NCI-H1048 (cell line): ENCODE results near the gene SRGAP2B.
"Not testable (repeated sequence)": the region's sequence is repeated elsewhere in the genome, so short reads cannot be mapped to it uniquely, and the experiment has no call there.

Source experiments
- DNase-seq: peaks from one replicate; lab custom pipeline; 2025; lab: John Stamatoyannopoulos, UW

Gene SRGAP2B

DNA sequence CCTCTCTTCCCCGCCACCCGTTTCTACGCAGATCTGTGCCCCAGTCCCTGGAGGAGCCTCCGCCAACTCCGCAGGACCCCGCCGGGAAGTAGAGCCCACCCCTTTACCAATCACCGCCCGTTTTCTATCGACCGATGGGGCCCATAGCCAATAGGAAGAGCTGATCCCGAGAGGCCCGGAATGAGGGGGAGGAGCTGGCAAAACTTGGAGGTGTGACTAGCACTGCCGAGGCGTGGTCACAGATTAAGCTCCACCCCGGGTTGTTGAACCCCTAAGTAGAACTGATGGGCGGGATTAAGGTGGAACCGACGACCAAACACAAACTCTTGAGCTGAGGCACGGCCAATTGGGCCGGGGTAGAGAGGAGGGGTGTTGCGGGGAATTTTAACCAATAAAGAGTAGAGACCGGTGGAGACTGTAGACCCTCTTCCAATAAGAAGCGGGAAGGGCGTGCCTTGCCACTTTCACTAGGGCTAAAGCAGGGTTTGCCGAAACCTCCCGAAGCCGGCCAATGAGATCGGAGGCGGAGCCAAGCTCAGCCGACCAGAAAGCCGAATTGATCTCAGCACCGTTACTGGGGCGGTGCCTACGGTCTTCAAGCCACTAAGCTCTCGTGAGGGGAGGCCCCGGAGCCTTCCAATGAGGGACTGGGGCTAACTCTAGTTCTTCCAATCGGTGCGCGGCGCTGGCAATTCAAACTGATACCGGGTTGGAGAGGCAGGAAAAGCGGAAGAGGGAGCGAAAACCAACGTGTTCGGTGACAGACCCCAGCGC lies at the start of gene SRGAP2B, which contains the start of gene FAM72D:
Gene SRGAP2B (minus strand): TSS at position 45 of the 774 bp plus-strand sequence. CDS start 2,427 bp downstream, outside the sequence.
Gene FAM72D (plus strand): TSS at position 691 of the 774 bp plus-strand sequence. CDS start 874 bp downstream, outside the sequence.
- DNase-seq: not testable (repeated sequence)

DNA sequence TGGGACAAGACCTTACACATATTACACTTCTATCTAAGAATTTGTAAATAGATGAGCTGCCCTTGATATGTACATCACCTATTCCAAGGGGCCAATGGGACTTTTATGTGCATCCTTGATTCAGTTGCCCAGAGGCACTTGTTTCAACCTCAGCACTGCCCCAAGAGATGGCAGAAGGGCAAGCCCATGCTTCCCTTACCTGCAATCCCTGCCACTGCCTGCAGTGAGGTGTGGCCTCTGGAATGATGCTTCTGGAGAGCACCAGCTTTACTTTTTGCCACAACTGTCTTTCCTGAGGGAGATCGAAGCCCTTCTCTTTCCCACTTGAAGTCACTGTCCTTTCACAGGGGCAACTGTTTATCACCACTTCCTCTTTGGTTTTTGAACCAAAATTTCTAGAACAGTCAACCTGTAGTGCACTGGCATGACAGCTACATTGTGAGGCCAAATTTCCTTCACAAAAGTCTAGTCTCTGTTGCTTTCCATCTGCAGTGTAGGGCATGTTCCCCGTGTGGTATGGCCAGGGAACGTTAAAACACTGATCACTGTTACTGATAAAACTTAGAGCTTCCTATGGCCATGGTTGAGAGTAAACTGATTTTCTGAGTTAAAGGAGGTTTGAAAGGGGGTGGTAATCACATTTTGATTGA lies 49.3 kb upstream of the SRGAP2B start:
- not testable (repeated sequence) for DNase-seq

- not testable (repeated sequence) for DNase-seq
Observed at GRCh38 chr1:145140549-145140948, 45.4 kb upstream of the SRGAP2B start.

DNA sequence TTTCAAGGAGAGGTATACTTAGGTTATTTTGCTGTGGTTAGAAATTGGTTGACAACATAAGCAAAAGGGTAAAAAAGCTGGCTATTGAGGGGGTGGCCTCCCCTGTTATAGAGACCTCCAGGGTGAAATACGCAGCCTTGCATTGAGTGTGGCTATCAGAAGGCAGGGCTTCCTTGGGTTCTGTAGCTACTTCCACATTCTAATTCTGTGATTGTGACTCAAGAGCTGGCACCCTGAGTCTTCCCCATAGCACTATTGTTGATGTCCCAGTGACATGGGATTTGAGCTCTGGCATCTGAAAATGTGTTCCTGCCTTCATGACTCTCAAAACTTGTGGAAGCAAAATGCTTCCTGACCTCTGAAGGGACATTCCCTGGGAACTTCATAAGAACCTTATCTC lies 39.3 kb upstream of the SRGAP2B start:
- not testable (repeated sequence) for DNase-seq

- DNase-seq: not testable (repeated sequence)
Observed at GRCh38 chr1:145128697-145129469, 33.8 kb upstream of the SRGAP2B start.

GRCh38 chr1:145127144-145127543 lies 32.0 kb upstream of the SRGAP2B start:
- DNase-seq: not testable (repeated sequence)

- not testable (repeated sequence) for DNase-seq
Observed at GRCh38 chr1:145125112-145125511, 30.0 kb upstream of the SRGAP2B start.

DNA sequence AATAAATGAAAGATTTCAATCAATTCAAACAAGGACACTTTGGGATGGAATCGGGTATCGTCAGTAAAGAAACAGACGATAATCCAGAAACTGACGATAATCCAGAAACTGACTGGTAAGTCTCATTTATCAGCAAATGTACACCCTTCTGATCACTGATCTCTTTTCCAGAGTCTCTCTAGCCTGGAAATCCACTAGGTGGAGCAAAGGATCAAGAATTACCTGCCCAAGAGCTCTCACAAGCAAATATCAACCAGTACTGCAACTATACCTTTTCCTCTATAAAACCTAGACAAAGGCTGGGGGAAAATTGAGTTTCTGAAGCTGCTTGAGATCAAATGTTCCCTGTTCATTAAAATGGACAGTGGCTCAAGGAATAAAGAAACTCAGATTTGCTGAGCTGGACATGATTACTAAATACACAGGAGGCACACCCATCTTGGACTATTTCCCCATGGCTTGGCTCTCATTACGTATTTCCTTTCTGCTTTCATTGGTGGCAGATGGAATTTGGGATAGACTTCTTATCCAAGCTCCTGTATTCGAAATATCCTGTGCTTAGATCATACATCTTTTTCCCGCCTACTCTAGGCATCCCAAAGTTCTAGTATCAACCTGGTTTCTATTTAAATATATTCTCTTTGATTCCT lies 29.0 kb upstream of the SRGAP2B start:
- DNase-seq: not testable (repeated sequence)

DNA sequence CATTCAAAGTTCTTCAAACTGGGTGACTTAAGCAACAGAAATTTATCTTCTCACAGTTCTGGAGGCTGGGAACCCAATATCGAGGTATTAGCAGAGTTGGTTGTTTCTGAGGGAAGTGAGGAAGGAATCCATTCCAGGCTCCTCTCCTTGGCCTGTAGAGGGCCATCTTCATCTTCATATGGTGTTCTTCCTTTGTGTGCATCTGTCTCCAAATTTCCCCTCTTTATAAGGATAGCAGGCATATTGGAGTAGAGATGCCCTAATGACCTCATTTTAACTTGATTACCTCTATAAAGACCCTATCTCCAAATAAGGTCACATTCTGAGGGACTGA lies 27.9 kb upstream of the SRGAP2B start:
- not testable (repeated sequence) for DNase-seq

DNA sequence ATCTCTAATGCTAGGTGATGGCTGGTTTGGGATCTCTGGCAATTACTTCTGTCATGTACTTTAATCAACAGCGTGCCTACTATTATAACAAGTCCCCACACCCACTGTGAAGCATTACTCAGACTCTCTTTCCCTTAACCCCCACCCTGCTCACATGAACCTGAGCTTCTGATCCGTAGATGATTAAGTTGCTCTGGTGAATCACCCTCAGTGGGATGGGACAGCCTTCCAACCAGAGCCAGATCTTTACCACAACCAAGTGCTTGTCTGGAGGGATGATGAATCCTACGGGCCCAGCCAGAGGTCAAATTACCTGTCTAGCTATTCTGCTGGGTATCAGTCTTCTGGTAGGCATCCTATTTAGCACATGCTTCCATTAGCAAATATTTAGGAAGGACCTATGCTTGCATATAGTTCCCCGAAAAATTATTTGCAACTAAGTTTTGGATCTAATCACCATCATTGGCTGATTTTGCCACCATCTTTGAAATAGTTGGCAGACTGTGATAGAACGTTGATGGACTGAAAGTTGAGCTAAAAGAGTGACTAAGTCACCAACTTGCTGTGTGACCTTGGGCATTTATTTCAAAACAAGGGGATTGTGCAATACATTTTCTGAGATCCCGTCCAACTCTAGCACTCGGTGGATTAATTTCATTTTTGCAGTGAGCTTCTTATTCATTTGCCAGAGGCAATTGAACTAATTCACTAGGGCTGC lies 27.4 kb upstream of the SRGAP2B start:
- DNase-seq: not testable (repeated sequence)

- DNase-seq: not testable (repeated sequence)
Observed at GRCh38 chr1:145119842-145120241, 24.7 kb upstream of the SRGAP2B start.

DNA sequence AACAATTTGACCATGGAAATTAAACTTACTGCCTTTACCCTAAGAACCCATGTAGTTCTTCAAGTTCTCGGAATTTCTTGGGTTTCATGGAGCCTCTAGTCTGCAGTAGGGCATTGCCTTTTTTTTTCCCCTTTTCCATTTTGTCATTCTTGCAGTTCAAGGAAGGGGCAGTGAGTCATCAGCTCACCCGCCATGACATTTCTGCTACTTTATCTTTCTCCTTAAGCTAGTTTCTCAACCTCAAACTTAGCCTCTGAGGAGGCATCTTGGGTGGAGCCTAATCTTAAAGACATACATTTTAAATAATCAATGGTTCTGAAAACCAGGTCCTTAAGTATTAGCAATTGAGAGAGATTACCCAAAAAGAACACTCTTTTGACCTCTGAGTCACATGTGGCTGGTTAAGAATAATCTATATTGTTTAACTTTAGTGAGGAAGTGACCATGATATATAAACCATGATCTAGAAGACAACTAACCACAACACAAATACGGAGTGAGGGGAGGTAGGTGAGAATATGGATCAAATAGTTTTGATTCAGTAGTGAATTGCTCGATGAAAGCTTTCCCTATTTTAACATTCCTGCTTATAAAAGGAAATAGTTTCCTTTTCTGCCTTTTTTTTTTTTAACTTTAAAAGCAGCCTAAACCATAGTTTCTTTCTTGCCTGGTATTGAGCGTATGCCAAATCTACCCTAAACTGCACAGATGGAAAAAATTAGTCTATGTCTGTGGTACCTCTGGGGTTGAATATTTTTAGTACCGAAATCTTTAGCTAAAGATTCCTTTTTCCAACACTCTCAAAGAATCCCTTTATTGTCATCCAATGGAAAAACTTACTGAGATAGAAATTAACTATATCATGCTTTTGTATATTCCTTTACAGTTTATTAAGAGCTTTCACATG lies 20.7 kb upstream of the SRGAP2B start:
- not testable (repeated sequence) for DNase-seq

- not testable (repeated sequence) for DNase-seq
Observed at GRCh38 chr1:145114560-145115057, 19.5 kb upstream of the SRGAP2B start.

DNA sequence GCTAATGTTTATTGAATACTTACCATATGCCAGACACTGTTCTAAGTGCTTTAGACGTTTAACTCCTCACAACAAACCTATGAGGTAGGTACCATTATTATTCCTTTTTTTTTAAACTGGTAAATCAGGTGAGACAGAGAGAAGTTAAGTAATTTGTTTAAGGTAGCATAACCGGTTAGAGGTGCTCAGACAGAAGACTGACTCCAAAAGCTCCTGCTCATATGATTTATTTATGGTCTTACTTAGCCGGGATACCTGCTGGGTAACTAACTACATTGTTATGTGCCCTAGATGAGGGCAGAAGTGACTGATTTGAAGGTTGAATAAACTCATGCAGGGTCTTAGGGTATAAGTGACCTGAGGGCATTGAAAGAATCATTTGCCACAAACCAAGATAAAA lies 17.6 kb upstream of the SRGAP2B start:
- not testable (repeated sequence) for DNase-seq

GRCh38 chr1:145111674-145112073 lies 16.5 kb upstream of the SRGAP2B start:
- DNase-seq: not testable (repeated sequence)

DNA sequence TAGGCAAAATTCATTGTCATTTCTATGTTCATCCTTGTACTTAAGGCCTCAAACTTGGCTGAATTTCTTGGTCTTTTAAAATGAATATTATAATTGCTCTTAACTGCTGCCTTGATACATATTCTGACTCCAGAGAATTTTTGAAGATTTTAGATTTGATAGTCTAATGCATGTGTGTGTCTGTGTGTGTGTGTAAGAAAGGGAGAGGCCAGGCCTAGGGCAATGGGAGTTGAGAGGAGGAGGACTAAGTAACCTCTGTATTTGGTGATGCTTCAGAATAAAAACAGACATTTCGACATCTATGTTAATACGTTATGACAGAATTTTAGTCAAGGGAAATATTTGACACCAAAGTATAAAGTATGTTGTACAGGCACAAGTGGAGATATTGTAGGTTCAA lies 8.2 kb upstream of the SRGAP2B start:
- DNase-seq: not testable (repeated sequence)

DNA sequence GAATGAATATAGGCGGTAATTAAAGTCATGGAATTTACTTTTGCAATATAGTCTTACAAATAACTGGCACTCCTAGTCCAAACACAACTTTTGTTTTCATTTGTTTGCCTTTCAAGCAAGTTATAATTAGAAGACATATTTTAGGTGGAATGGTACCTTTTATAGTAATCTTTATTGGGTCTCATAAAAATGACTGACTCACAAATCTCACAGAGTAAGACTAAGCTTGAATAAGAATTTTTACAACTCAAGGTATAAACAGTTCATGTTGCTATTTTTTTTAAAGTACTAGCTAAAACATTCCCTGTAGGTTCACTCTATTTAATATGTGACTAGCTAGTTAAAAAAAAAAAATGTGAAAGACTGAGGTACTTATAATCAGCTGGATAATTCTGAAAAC lies 6.6 kb upstream of the SRGAP2B start:
- DNase-seq: not testable (repeated sequence)

DNA sequence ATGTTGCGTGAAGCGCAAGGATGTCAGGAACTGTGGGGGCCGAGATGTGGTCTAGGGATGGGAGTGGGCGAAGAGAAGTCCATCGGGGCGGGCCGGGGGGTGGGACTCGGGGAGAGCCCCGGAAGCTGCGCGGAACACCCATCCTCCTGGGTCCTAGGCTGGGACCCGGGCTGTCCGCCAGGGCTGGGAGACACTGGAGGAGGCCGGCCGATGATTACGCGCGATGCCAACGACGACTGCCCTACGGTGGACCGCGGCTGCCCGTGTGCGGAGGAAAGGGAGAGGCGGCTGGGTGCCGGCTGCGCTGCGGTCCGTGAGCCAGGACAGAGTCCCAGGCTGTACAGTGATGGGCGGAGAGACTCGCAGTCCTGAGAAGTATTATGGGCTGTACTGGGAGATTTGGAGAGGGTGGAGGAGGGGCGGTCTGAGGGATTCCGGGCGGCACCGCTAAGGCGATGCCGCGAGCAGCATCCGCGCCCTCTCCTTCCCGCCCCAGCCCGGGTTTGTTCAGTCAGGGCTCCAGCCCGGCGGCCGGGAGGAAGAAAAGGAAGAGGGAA lies 395 bp downstream of the SRGAP2B start:
- DNase-seq: not testable (repeated sequence)

GRCh38 chr1:145093517-145094149 lies 1.5 kb downstream of the SRGAP2B start:
- DNase-seq: not testable (repeated sequence)
